ENCODE data around the gene P2RX4.
A peak's percentile ranks its signal among the peaks of the same experiment; 100 is the strongest.
"Not testable (repeated sequence)": the region's sequence is repeated elsewhere in the genome, so short reads cannot be mapped to it uniquely, and the experiment has no call there.

The P2RX4 gene

GRCh38 chr12:121209624-121210572 is at the start of gene P2RX4:
Gene P2RX4, plus strand, starts transcription at chr12:121210129. Its CDS starts 36 bp downstream, at chr12:121210165.
- H3K27me3 ChIP-seq (ENCODE audit: control insufficient read depth in 1 of 2, insufficient read depth in 2 of 2, low read length in 2 of 2), result no peaks in the 10 kb centered on the region
- no peaks in the 10 kb centered on the region for H3K36me3 ChIP-seq (ENCODE audit: control insufficient read depth in 2 of 2, insufficient read depth in 2 of 2, low read length in 2 of 2)
- H3K4me1 ChIP-seq (ENCODE audit: control insufficient read depth, insufficient read depth, low read length), result peaks cover 15% of the 10 kb centered on the region
- peak within 1 kb of the TSS; percentile 78 for H3K27ac ChIP-seq (ENCODE audit: low read length)
- no peaks in the 10 kb centered on the region for H3K9me3 ChIP-seq (ENCODE audit: control insufficient read depth in 2 of 2, low read length in 2 of 2)
- H3K9ac ChIP-seq (ENCODE audit: low read length in 2 of 2), result peak within 1 kb of the TSS; percentile 77 to 82
- peak within 1 kb of the TSS; percentile 63 to 82 for H3K4me3 ChIP-seq (ENCODE audit: low read length in 2 of 2)

- Histone ChIP-seq H3K9me3 (ENCODE audit: control insufficient read depth in 2 of 2, low read length in 2 of 2) (peaks cover 6 to 7% of the 10 kb centered on the region in 2 donors), H3K27ac (ENCODE audit: low read length) (no peak overlapping the region), H3K4me1 (ENCODE audit: control insufficient read depth, insufficient read depth, low read length) (no peaks in the 10 kb centered on the region), H3K9ac (ENCODE audit: low read length in 2 of 2) (no peak overlapping the region), H3K36me3 (ENCODE audit: control insufficient read depth in 2 of 2, insufficient read depth in 2 of 2, low read length in 2 of 2) (peaks cover 3 to 23% of the 10 kb centered on the region in 2 donors), H3K27me3 (ENCODE audit: control insufficient read depth in 1 of 2, insufficient read depth in 2 of 2, low read length in 2 of 2) (no peaks in the 10 kb centered on the region), H3K4me3 (ENCODE audit: low read length in 2 of 2) (no peak overlapping the region)
These were observed 47.5 kb upstream of the P2RX4 start for GRCh38 chr12:121162384-121162783.

GRCh38 chr12:121162985-121163384 is 46.9 kb upstream of the P2RX4 start:
- Histone ChIP-seq H3K27ac (ENCODE audit: low read length) (no peak overlapping the region), H3K36me3 (ENCODE audit: control insufficient read depth in 2 of 2, insufficient read depth in 2 of 2, low read length in 2 of 2) (peaks cover 3 to 23% of the 10 kb centered on the region in 2 donors), H3K27me3 (ENCODE audit: control insufficient read depth in 1 of 2, insufficient read depth in 2 of 2, low read length in 2 of 2) (no peaks in the 10 kb centered on the region)

GRCh38 chr12:121164839-121165238 is 45.1 kb upstream of the P2RX4 start:
- not testable (repeated sequence) for H3K27ac ChIP-seq (ENCODE audit: low read length); H3K9me3 ChIP-seq (ENCODE audit: control insufficient read depth in 2 of 2, low read length in 2 of 2); H3K9ac ChIP-seq (ENCODE audit: low read length in 2 of 2); H3K4me3 ChIP-seq (ENCODE audit: low read length in 2 of 2); H3K27me3 ChIP-seq (ENCODE audit: control insufficient read depth in 1 of 2, insufficient read depth in 2 of 2, low read length in 2 of 2); H3K4me1 ChIP-seq (ENCODE audit: control insufficient read depth, insufficient read depth, low read length)
- H3K36me3 ChIP-seq (ENCODE audit: control insufficient read depth in 2 of 2, insufficient read depth in 2 of 2, low read length in 2 of 2), result peaks cover 6 to 21% of the 10 kb centered on the region in 2 donors

More at GRCh38 chr12:121162985-121163384, 46.9 kb upstream of the P2RX4 start:
- Histone ChIP-seq H3K4me3 (ENCODE audit: low read length in 2 of 2) (no peak overlapping the region), H3K9me3 (ENCODE audit: control insufficient read depth in 2 of 2, low read length in 2 of 2) (peaks cover 3 to 4% of the 10 kb centered on the region in 2 donors), H3K4me1 (ENCODE audit: control insufficient read depth, insufficient read depth, low read length) (no peaks in the 10 kb centered on the region), H3K9ac (ENCODE audit: low read length in 2 of 2) (no peak overlapping the region)

GRCh38 chr12:121165316-121165715 is 44.6 kb upstream of the P2RX4 start:
- H3K27ac ChIP-seq (ENCODE audit: low read length), result no peak overlapping the region
- H3K27me3 ChIP-seq (ENCODE audit: control insufficient read depth in 1 of 2, insufficient read depth in 2 of 2, low read length in 2 of 2), result no peaks in the 10 kb centered on the region
- no peaks in the 10 kb centered on the region for H3K9me3 ChIP-seq (ENCODE audit: control insufficient read depth in 2 of 2, low read length in 2 of 2)
- H3K4me1 ChIP-seq (ENCODE audit: control insufficient read depth, insufficient read depth, low read length), result no peaks in the 10 kb centered on the region
- no peak overlapping the region for H3K4me3 ChIP-seq (ENCODE audit: low read length in 2 of 2)
- H3K36me3 ChIP-seq (ENCODE audit: control insufficient read depth in 2 of 2, insufficient read depth in 2 of 2, low read length in 2 of 2), result peaks cover 6 to 23% of the 10 kb centered on the region in 2 donors
- no peak overlapping the region for H3K9ac ChIP-seq (ENCODE audit: low read length in 2 of 2)

GRCh38 chr12:121166356-121166755 is 43.6 kb upstream of the P2RX4 start:
- H3K4me3 ChIP-seq (ENCODE audit: low read length in 2 of 2), result no peak overlapping the region
- peaks cover 6 to 23% of the 10 kb centered on the region in 2 donors for H3K36me3 ChIP-seq (ENCODE audit: control insufficient read depth in 2 of 2, insufficient read depth in 2 of 2, low read length in 2 of 2)
- H3K27me3 ChIP-seq (ENCODE audit: control insufficient read depth in 1 of 2, insufficient read depth in 2 of 2, low read length in 2 of 2), result no peaks in the 10 kb centered on the region
- H3K4me1 ChIP-seq (ENCODE audit: control insufficient read depth, insufficient read depth, low read length), result no peaks in the 10 kb centered on the region
- no peak overlapping the region for H3K27ac ChIP-seq (ENCODE audit: low read length)
- no peak overlapping the region for H3K9ac ChIP-seq (ENCODE audit: low read length in 2 of 2)
- no peaks in the 10 kb centered on the region for H3K9me3 ChIP-seq (ENCODE audit: control insufficient read depth in 2 of 2, low read length in 2 of 2)

- no peak overlapping the region for H3K27ac ChIP-seq (ENCODE audit: low read length)
- peaks cover 6 to 21% of the 10 kb centered on the region in 2 donors for H3K36me3 ChIP-seq (ENCODE audit: control insufficient read depth in 2 of 2, insufficient read depth in 2 of 2, low read length in 2 of 2)
- H3K9me3 ChIP-seq (ENCODE audit: control insufficient read depth in 2 of 2, low read length in 2 of 2), result no peaks in the 10 kb centered on the region
- no peak overlapping the region for H3K4me3 ChIP-seq (ENCODE audit: low read length in 2 of 2)
- H3K4me1 ChIP-seq (ENCODE audit: control insufficient read depth, insufficient read depth, low read length), result no peaks in the 10 kb centered on the region
- H3K9ac ChIP-seq (ENCODE audit: low read length in 2 of 2), result no peak overlapping the region
- H3K27me3 ChIP-seq (ENCODE audit: control insufficient read depth in 1 of 2, insufficient read depth in 2 of 2, low read length in 2 of 2), result no peaks in the 10 kb centered on the region
These were observed 42.6 kb upstream of the P2RX4 start for GRCh38 chr12:121167232-121167820.

- no peak overlapping the region for H3K4me3 ChIP-seq (ENCODE audit: low read length in 2 of 2)
- peaks cover 6 to 20% of the 10 kb centered on the region in 2 donors for H3K36me3 ChIP-seq (ENCODE audit: control insufficient read depth in 2 of 2, insufficient read depth in 2 of 2, low read length in 2 of 2)
- H3K9ac ChIP-seq (ENCODE audit: low read length in 2 of 2), result no peak overlapping the region
- H3K27ac ChIP-seq (ENCODE audit: low read length), result no peak overlapping the region
- no peaks in the 10 kb centered on the region for H3K27me3 ChIP-seq (ENCODE audit: control insufficient read depth in 1 of 2, insufficient read depth in 2 of 2, low read length in 2 of 2)
- H3K9me3 ChIP-seq (ENCODE audit: control insufficient read depth in 2 of 2, low read length in 2 of 2), result no peaks in the 10 kb centered on the region
- no peaks in the 10 kb centered on the region for H3K4me1 ChIP-seq (ENCODE audit: control insufficient read depth, insufficient read depth, low read length)
These were observed 42.0 kb upstream of the P2RX4 start for GRCh38 chr12:121167951-121168350.

- Histone ChIP-seq H3K27me3 (ENCODE audit: control insufficient read depth in 1 of 2, insufficient read depth in 2 of 2, low read length in 2 of 2) (no peaks in the 10 kb centered on the region), H3K27ac (ENCODE audit: low read length) (no peak overlapping the region), H3K9ac (ENCODE audit: low read length in 2 of 2) (no peak overlapping the region), H3K36me3 (ENCODE audit: control insufficient read depth in 2 of 2, insufficient read depth in 2 of 2, low read length in 2 of 2) (peaks cover 3 to 16% of the 10 kb centered on the region in 2 donors), H3K4me1 (ENCODE audit: control insufficient read depth, insufficient read depth, low read length) (no peaks in the 10 kb centered on the region), H3K9me3 (ENCODE audit: control insufficient read depth in 2 of 2, low read length in 2 of 2) (no peaks in the 10 kb centered on the region), H3K4me3 (ENCODE audit: low read length in 2 of 2) (no peak overlapping the region)
These were observed 39.8 kb upstream of the P2RX4 start for GRCh38 chr12:121170151-121170550.

GRCh38 chr12:121170611-121171260 is 39.2 kb upstream of the P2RX4 start:
- no peak overlapping the region for H3K27ac ChIP-seq (ENCODE audit: low read length)
- no peaks in the 10 kb centered on the region for H3K4me1 ChIP-seq (ENCODE audit: control insufficient read depth, insufficient read depth, low read length)
- no peak overlapping the region for H3K4me3 ChIP-seq (ENCODE audit: low read length in 2 of 2)
- no peaks in the 10 kb centered on the region for H3K9me3 ChIP-seq (ENCODE audit: control insufficient read depth in 2 of 2, low read length in 2 of 2)
- no peaks in the 10 kb centered on the region for H3K27me3 ChIP-seq (ENCODE audit: control insufficient read depth in 1 of 2, insufficient read depth in 2 of 2, low read length in 2 of 2)
- H3K36me3 ChIP-seq (ENCODE audit: control insufficient read depth in 2 of 2, insufficient read depth in 2 of 2, low read length in 2 of 2), result peaks cover 5 to 12% of the 10 kb centered on the region in 2 donors
- no peak overlapping the region for H3K9ac ChIP-seq (ENCODE audit: low read length in 2 of 2)
